ENCODE data around the gene SLC2A13.

DNA sequence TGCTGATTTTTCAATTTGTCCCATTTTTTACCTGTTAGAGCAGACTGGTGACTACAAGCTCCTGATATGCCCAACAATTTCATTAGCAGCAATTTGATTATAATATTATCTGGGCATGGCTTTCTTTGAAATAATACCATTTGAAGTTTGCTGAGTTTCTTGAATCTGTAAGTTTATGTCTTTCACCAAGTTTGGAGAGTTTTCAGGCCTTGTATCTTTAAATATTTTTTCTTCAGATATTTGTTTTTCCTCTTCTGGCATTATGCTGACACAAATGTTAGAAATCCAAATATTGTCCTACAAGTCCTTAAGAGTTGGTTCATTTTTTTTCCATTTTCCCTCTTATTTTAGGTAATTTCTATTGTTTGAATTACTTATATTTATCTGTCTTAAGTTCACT is 30.4 kb downstream of the SLC2A13 start:
- TF ChIP-seq POLR2A (IDR thresholded peaks at IDR 0.05) (no peak), POLR2AphosphoS5 (IDR thresholded peaks at IDR 0.05) (no peak)
- TF ChIP-seq, protein P1, sequence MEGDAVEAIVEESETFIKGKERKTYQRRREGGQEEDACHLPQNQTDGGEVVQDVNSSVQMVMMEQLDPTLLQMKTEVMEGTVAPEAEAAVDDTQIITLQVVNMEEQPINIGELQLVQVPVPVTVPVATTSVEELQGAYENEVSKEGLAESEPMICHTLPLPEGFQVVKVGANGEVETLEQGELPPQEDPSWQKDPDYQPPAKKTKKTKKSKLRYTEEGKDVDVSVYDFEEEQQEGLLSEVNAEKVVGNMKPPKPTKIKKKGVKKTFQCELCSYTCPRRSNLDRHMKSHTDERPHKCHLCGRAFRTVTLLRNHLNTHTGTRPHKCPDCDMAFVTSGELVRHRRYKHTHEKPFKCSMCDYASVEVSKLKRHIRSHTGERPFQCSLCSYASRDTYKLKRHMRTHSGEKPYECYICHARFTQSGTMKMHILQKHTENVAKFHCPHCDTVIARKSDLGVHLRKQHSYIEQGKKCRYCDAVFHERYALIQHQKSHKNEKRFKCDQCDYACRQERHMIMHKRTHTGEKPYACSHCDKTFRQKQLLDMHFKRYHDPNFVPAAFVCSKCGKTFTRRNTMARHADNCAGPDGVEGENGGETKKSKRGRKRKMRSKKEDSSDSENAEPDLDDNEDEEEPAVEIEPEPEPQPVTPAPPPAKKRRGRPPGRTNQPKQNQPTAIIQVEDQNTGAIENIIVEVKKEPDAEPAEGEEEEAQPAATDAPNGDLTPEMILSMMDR (IDR thresholded peaks at IDR 0.05 in 8 of 11, conservative IDR thresholded peaks at IDR 0.05 in 3 of 11) = no peak
